HCEC 1CT (cell line): Measurements from ENCODE around the gene IER3.

ENCODE experiments used
- DNase-seq: peaks from one replicate; pipeline ENCODE4 v3.0.0-alpha.2; 2017

The IER3 gene

GRCh38 chr6:30744054-30744805, at the start of gene IER3:
Gene IER3 (minus strand): TSS chr6:30744547. CDS start chr6:30744518, 29 bp downstream.
- DNase-seq = peak; percentile 95

- DNase-seq = peak; percentile 69
Measured at GRCh38 chr6:30793521-30794194, 49.3 kb upstream of the IER3 start.

GRCh38 chr6:30792786-30793185, 48.4 kb upstream of the IER3 start:
- no peak for DNase-seq

GRCh38 chr6:30790724-30791383, 46.5 kb upstream of the IER3 start:
- no peak for DNase-seq

- DNase-seq = no peak
Measured at GRCh38 chr6:30789606-30790005, 45.3 kb upstream of the IER3 start.

- DNase-seq = no peak
Measured at GRCh38 chr6:30787954-30788353, 43.6 kb upstream of the IER3 start.

GRCh38 chr6:30782425-30783014, 38.2 kb upstream of the IER3 start:
- peak; percentile 72 for DNase-seq

GRCh38 chr6:30781743-30782424, 37.5 kb upstream of the IER3 start:
- peak; percentile 99 for DNase-seq

- no peak for DNase-seq
Measured at GRCh38 chr6:30781395-30781742, 37.0 kb upstream of the IER3 start.

GRCh38 chr6:30780642-30780920, 36.2 kb upstream of the IER3 start:
- DNase-seq = no peak

GRCh38 chr6:30779850-30780641, 35.7 kb upstream of the IER3 start:
- no peak for DNase-seq

GRCh38 chr6:30778001-30778635, 33.8 kb upstream of the IER3 start:
- DNase-seq = no peak

- DNase-seq = no peak
Measured at GRCh38 chr6:30777155-30777485, 32.8 kb upstream of the IER3 start.

GRCh38 chr6:30776390-30777154, 32.2 kb upstream of the IER3 start:
- DNase-seq = no peak

- DNase-seq = no peak
Measured at GRCh38 chr6:30775104-30775503, 30.8 kb upstream of the IER3 start.

GRCh38 chr6:30774701-30775100, 30.4 kb upstream of the IER3 start:
- DNase-seq = no peak

GRCh38 chr6:30770592-30770991, 26.2 kb upstream of the IER3 start:
- DNase-seq = no peak

- no peak for DNase-seq
Measured at GRCh38 chr6:30769853-30770524, 25.6 kb upstream of the IER3 start.

- peak; percentile 99 for DNase-seq
Measured at GRCh38 chr6:30769088-30769852, 24.9 kb upstream of the IER3 start.

- DNase-seq = no peak
Measured at GRCh38 chr6:30768634-30769087, 24.3 kb upstream of the IER3 start.
